ENCODE measurements around the gene KDM6A.

- no peak for TF ChIP-seq CTCF (IDR thresholded peaks at IDR 0.05)
- no peak for TF ChIP-seq POLR2A (IDR thresholded peaks at IDR 0.05)
These were observed 281.0 kb downstream of the KDM6A start for GRCh38 chrX:45154033-45154360.

Measured in body of pancreas (tissue), 4 donors.